HepG2 (cell line): ENCODE measurements around the gene CDH22.

Experiments used
- POLR2A ChIP-seq, 2 experiments: IDR thresholded peaks; 2 replicates each; pipeline ENCODE4 v1.6.1; 2011; ENCODE audit warnings: low read depth in 2 of 2, low read length in 2 of 2, mild to moderate bottlenecking in 1 of 2, moderate library complexity in 1 of 2; ENCODE audit not compliant: insufficient read depth in 1 of 2
- SP1 ChIP-seq, 2 experiments: fragments of 450-650 bp in 1 of 2; sonication (generic) in 1 of 2; formaldehyde crosslinking in 1 of 2; IDR thresholded peaks; 2 replicates each; pipeline versions ENCODE4 v1.4.0 to v1.6.1; 2016 to 2020; ENCODE audit warnings: missing genetic modification reagents in 1 of 2
- ZBTB21 ChIP-seq: sonication (generic); formaldehyde crosslinking; IDR thresholded peaks from 2 replicates; pipeline ENCODE4 v1.4.0; 2020; ENCODE audit warnings: missing genetic modification reagents

GRCh38 chr20:46304361-46304760, 3.9 kb downstream of the CDH22 start:
- no peak for TF ChIP-seq SP1 (IDR thresholded peaks at IDR 0.05)
- TF ChIP-seq SP1 (CRISPR knock-in tag; IDR thresholded peaks at IDR 0.05): no peak
- no peak for TF ChIP-seq ZBTB21 (CRISPR knock-in tag)
- no peak for TF ChIP-seq POLR2A (IDR thresholded peaks at IDR 0.05; ENCODE audit: insufficient read depth in 1 of 2, low read depth in 2 of 2, low read length in 2 of 2)
